K562 (cell line): Measurements from ENCODE around the gene RBPJL.

Source experiments
- ELF1 ChIP-seq: fragments of 200-800 bp; sonication (Bioruptor generic); IDR thresholded peaks from 2 replicates; pipeline ENCODE4 v1.6.1; 2016; ENCODE audit warnings: missing genetic modification characterization, missing compliant biosample characterization
- ELF4 ChIP-seq: fragments of 450-650 bp; formaldehyde crosslinking; IDR thresholded peaks from 2 replicates; pipeline ENCODE4 v1.4.0; 2022; ENCODE audit warnings: missing genetic modification characterization
- EP300 ChIP-seq: IDR thresholded peaks from 2 replicates; pipeline ENCODE4 v1.6.1; 2012; ENCODE audit warnings: low read length, improper control_type of control experiment
- FOXA1 ChIP-seq: fragments of 450-650 bp; IDR thresholded peaks from 2 replicates; pipeline ENCODE4 v1.6.1; 2016; ENCODE audit warnings: mild to moderate bottlenecking, borderline replicate concordance
- RBM17 ChIP-seq: fragments of 200-400 bp; formaldehyde crosslinking; IDR thresholded peaks from 2 replicates; pipeline ENCODE4 v1.6.1; 2017; ENCODE audit warnings: low read depth, mild to moderate bottlenecking, low read length, borderline replicate concordance
- USF1 ChIP-seq: sonication (generic); formaldehyde crosslinking; IDR thresholded peaks from 2 replicates; pipeline ENCODE4 v1.9.0; 2022; ENCODE audit warnings: mild to moderate bottlenecking, missing genetic modification reagents
- ZNF785 ChIP-seq: fragments of 250-450 bp; sonication (Bioruptor Pico); IDR thresholded peaks from 2 replicates; pipeline ENCODE4 v1.4.0; 2020; ENCODE audit warnings: mild to moderate bottlenecking

GRCh38 chr20:45363611-45364492 lies 57.2 kb downstream of the RBPJL start:
- no peak for TF ChIP-seq RBM17
- TF ChIP-seq ELF4, result no peak
- TF ChIP-seq ZNF785 (CRISPR knock-in tag), result no peak
- TF ChIP-seq EP300, result no peak
- no peak for TF ChIP-seq FOXA1
- no peak for TF ChIP-seq USF1 (CRISPR knock-in tag)
- TF ChIP-seq ELF1, result no peak
